ENCODE measurements around the gene THRB.

THRB gene

DNA sequence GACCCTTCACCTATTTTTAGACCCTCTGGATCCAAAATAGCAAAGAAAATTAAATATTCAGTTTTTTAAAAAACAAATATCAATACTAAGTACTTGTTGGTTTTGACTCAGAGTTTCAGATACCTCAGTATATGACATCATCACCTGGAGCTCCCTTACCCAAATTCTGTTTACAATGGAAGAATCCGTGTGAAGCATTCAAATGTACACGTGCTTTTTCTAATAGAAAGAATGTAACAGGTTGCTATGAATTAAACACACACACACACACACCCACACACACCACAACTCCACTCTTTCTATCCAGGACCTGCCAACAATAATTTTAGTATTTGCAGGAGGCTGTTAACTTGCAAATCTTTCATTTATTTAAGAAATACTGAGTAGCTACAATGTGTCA is 221.8 kb downstream of the THRB start (continued):
- TF ChIP-seq ZNF544 (tag by site-specific recombination; IDR thresholded peaks at IDR 0.05): no peak
- TF ChIP-seq, protein P1, sequence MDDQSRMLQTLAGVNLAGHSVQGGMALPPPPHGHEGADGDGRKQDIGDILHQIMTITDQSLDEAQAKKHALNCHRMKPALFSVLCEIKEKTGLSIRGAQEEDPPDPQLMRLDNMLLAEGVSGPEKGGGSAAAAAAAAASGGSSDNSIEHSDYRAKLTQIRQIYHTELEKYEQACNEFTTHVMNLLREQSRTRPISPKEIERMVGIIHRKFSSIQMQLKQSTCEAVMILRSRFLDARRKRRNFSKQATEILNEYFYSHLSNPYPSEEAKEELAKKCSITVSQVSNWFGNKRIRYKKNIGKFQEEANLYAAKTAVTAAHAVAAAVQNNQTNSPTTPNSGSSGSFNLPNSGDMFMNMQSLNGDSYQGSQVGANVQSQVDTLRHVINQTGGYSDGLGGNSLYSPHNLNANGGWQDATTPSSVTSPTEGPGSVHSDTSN (CRISPR knock-in tag; IDR thresholded peaks at IDR 0.05): no peak

DNA sequence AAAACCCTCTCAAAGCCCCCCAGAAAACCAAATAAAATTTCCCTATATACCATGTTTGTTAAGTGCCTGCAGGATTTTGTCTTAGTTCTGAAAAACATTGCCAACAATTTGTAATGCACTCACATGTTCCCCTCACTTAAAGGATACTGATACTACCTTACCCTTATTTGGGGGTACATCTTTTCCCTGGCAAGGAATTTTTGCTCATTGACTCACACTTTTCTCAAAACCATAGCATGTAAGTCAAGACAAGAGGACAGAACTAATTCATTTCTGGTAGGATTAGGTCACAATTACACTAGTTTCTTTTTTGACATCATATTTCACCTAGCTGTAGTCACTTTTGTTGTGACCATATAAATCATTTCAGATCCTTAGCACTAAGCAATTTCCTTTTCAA is 222.2 kb downstream of the THRB start:
- ChIA-PET POLR2A (no interaction called here), CTCF (interaction anchor here (0.6 to 0.9 kb wide), 2 partner anchors 8 to 22 kb away, joined by 3 to 5 read pairs; no protein-coding TSS in a partner anchor)
- Histone ChIP-seq H3K4me1 (ENCODE audit: control insufficient read depth, insufficient read depth, low read length) (no peaks in the 10 kb centered on the region), H3K9me3 (ENCODE audit: control insufficient read depth, insufficient read depth, low read depth, low read length) (no peaks in the 10 kb centered on the region), H3K4me3 (ENCODE audit: low read depth, low read length) (no peak overlapping the region), H3K36me3 (ENCODE audit: control insufficient read depth in 2 of 2, insufficient read depth in 1 of 2, low read length in 2 of 2) (no peaks in the 10 kb centered on the region), H3K27ac (ENCODE audit: extremely low read depth, low read depth, low read length) (no peak overlapping the region)
- TF ChIP-seq ZNF629 (tag by site-specific recombination; IDR thresholded peaks at IDR 0.05) (peak; percentile 48; the same call in 1 of the 2 replicates), ZNF2 (tag by site-specific recombination; IDR thresholded peaks at IDR 0.05) (no peak)

DNA sequence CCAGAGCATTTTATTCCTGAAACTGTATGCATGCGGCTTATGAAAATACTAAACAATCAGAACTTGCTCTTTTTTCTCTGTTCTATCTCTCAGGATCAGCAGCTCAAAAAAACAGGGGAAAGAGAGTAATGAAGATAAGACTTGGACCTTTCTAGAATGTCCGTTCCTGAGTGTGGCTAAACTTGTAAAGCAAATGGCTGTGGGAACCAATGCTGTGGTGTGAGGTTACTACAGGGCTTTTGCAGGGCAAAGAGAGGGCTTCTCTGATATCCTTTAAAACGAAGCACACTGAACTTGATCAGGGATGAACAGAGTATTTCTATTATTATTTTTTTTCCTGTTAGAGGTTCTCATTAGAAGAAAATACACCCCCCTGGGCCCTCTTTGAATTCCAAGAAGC is 223.4 kb downstream of the THRB start:
- H3K27ac ChIP-seq (ENCODE audit: extremely low read depth, low read depth, low read length): no peak overlapping the region
- no peaks in the 10 kb centered on the region for H3K36me3 ChIP-seq (ENCODE audit: control insufficient read depth in 2 of 2, insufficient read depth in 1 of 2, low read length in 2 of 2)
- H3K9me3 ChIP-seq (ENCODE audit: control insufficient read depth, insufficient read depth, low read depth, low read length): no peaks in the 10 kb centered on the region
- ChIA-PET POLR2A (no interaction called here), CTCF (interaction anchor here (0.5 to 0.8 kb wide), 2 partner anchors 33 to 272 kb away, joined by 3 to 5 read pairs; no protein-coding TSS in a partner anchor)
- no peak overlapping the region for H3K4me3 ChIP-seq (ENCODE audit: low read depth, low read length)
- TF ChIP-seq ZNF211 (tag by site-specific recombination; IDR thresholded peaks at IDR 0.05; ENCODE audit: low read depth) (no peak), ZNF747 (tag by site-specific recombination; IDR thresholded peaks at IDR 0.05) (no peak), ZNF248 (tag by site-specific recombination; IDR thresholded peaks at IDR 0.05) (no peak), KLF7 (tag by site-specific recombination; IDR thresholded peaks at IDR 0.05; ENCODE audit: borderline replicate concordance) (no peak)
- TF ChIP-seq, protein P2, sequence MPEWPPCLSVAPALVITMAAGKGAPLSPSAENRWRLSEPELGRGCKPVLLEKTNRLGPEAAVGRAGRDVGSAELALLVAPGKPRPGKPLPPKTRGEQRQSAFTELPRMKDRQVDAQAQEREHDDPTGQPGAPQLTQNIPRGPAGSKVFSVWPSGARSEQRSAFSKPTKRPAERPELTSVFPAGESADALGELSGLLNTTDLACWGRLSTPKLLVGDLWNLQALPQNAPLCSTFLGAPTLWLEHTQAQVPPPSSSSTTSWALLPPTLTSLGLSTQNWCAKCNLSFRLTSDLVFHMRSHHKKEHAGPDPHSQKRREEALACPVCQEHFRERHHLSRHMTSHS (tag by site-specific recombination; IDR thresholded peaks at IDR 0.05): no peak
- no peaks in the 10 kb centered on the region for H3K4me1 ChIP-seq (ENCODE audit: control insufficient read depth, insufficient read depth, low read length)

DNA sequence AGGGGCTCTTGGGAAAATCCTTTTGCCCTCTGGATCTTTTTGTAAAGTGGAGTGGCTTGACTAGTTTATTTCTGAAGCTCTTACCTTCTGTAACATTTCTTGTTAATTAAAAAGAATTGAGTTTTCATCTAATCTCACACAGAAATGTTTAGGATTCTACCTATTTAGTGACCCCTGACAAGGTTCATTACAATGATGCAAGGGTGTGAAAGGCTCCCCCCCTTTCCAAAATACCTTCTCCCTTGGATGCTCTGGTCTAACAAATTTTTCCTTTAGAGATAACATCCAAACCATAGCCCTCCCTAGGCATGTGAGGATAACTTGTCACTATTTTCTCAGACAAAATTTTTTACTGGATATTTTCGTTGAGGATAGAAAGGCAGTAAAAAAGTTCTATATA is 223.9 kb downstream of the THRB start:
- CTCF ChIA-PET: no interaction called here
- H3K4me1 ChIP-seq (ENCODE audit: control insufficient read depth, insufficient read depth, low read length): no peaks in the 10 kb centered on the region
- no peak overlapping the region for H3K27ac ChIP-seq (ENCODE audit: extremely low read depth, low read depth, low read length)
- H3K4me3 ChIP-seq (ENCODE audit: low read depth, low read length): no peak overlapping the region
- no peaks in the 10 kb centered on the region for H3K36me3 ChIP-seq (ENCODE audit: control insufficient read depth in 2 of 2, insufficient read depth in 1 of 2, low read length in 2 of 2)
- no peak for TF ChIP-seq YY2 (tag by site-specific recombination; IDR thresholded peaks at IDR 0.05)
- TF ChIP-seq, protein P3, sequence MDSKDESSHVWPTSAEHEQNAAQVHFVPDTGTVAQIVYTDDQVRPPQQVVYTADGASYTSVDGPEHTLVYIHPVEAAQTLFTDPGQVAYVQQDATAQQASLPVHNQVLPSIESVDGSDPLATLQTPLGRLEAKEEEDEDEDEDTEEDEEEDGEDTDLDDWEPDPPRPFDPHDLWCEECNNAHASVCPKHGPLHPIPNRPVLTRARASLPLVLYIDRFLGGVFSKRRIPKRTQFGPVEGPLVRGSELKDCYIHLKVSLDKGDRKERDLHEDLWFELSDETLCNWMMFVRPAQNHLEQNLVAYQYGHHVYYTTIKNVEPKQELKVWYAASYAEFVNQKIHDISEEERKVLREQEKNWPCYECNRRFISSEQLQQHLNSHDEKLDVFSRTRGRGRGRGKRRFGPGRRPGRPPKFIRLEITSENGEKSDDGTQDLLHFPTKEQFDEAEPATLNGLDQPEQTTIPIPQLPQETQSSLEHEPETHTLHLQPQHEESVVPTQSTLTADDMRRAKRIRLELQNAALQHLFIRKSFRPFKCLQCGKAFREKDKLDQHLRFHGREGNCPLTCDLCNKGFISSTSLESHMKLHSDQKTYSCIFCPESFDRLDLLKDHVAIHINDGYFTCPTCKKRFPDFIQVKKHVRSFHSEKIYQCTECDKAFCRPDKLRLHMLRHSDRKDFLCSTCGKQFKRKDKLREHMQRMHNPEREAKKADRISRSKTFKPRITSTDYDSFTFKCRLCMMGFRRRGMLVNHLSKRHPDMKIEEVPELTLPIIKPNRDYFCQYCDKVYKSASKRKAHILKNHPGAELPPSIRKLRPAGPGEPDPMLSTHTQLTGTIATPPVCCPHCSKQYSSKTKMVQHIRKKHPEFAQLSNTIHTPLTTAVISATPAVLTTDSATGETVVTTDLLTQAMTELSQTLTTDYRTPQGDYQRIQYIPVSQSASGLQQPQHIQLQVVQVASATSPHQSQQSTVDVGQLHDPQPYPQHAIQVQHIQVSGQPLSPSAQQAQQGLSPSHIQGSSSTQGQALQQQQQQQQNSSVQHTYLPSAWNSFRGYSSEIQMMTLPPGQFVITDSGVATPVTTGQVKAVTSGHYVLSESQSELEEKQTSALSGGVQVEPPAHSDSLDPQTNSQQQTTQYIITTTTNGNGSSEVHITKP (tag by site-specific recombination; IDR thresholded peaks at IDR 0.05): peak; percentile 81
- POLR2A ChIA-PET: no interaction called here
- H3K9me3 ChIP-seq (ENCODE audit: control insufficient read depth, insufficient read depth, low read depth, low read length): no peaks in the 10 kb centered on the region

DNA sequence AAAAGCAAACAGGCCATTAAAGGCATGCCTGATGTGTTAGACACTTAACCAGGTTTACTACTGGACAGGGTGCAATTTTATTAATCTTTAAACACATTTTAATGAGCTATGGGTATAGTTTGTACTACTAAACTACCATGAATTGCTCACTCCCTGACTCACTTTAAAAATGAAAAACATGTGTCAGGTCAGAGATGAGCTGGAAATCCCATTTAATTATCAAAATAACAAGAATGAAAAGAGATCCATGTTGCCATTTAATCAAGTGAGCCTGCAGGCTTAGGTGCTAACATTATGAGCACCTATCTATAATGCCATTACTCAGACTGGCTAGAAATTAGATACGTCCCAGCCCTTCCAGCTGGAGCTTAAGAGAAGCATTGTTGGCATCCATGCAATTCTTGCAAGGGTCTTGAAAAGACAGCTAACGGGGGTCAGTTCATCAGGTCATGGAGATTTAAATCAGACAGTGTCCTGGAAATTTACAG is 224.4 kb downstream of the THRB start:
- Histone ChIP-seq H3K9me3 (ENCODE audit: control insufficient read depth, insufficient read depth, low read depth, low read length) (no peaks in the 10 kb centered on the region), H3K27ac (ENCODE audit: extremely low read depth, low read depth, low read length) (no peak overlapping the region), H3K4me3 (ENCODE audit: low read depth, low read length) (no peak overlapping the region), H3K4me1 (ENCODE audit: control insufficient read depth, insufficient read depth, low read length) (no peaks in the 10 kb centered on the region), H3K36me3 (ENCODE audit: control insufficient read depth in 2 of 2, insufficient read depth in 1 of 2, low read length in 2 of 2) (no peaks in the 10 kb centered on the region)
- TF ChIP-seq OSR2 (tag by site-specific recombination; IDR thresholded peaks at IDR 0.05) (peak; percentile 63; the same call in 1 of the 2 replicates), ZNF843 (tag by site-specific recombination; IDR thresholded peaks at IDR 0.05) (0 out of 2 replicates have a peak, but pooled peaks have one; percentile 38), ZBTB17 (tag by site-specific recombination; IDR thresholded peaks at IDR 0.05) (peak; percentile 82)
- TF ChIP-seq, protein P4, sequence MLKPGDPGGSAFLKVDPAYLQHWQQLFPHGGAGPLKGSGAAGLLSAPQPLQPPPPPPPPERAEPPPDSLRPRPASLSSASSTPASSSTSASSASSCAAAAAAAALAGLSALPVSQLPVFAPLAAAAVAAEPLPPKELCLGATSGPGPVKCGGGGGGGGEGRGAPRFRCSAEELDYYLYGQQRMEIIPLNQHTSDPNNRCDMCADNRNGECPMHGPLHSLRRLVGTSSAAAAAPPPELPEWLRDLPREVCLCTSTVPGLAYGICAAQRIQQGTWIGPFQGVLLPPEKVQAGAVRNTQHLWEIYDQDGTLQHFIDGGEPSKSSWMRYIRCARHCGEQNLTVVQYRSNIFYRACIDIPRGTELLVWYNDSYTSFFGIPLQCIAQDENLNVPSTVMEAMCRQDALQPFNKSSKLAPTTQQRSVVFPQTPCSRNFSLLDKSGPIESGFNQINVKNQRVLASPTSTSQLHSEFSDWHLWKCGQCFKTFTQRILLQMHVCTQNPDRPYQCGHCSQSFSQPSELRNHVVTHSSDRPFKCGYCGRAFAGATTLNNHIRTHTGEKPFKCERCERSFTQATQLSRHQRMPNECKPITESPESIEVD (tag by site-specific recombination; IDR thresholded peaks at IDR 0.05): peak; percentile 74
- TF ChIP-seq, protein P5, sequence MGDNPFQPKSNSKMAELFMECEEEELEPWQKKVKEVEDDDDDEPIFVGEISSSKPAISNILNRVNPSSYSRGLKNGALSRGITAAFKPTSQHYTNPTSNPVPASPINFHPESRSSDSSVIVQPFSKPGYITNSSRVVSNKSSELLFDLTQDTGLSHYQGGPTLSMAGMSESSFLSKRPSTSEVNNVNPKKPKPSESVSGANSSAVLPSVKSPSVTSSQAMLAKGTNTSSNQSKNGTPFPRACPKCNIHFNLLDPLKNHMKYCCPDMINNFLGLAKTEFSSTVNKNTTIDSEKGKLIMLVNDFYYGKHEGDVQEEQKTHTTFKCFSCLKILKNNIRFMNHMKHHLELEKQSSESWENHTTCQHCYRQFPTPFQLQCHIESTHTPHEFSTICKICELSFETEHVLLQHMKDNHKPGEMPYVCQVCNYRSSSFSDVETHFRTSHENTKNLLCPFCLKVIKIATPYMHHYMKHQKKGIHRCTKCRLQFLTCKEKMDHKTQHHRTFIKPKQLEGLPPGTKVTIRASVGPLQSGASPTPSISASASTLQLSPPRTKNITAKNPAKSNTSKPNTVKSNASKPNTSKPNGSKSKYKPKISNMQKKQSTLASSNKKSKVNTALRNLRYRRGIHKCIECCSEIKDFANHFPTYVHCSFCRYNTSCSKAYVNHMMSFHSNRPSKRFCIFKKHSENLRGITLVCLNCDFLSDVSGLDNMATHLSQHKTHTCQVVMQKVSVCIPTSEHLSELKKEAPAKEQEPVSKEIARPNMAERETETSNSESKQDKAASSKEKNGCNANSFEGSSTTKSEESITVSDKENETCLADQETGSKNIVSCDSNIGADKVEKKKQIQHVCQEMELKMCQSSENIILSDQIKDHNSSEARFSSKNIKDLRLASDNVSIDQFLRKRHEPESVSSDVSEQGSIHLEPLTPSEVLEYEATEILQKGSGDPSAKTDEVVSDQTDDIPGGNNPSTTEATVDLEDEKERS (tag by site-specific recombination; IDR thresholded peaks at IDR 0.05): no peak
- ChIA-PET CTCF (no interaction called here), POLR2A (no interaction called here)
